Measurements from ENCODE around the gene SGMS2. TPM values are rescaled to one million over a fixed set of nuclear protein-coding genes. Genes with fewer than 3 reads are reported as not detected.

Gene SGMS2
- total and polyA plus RNA-seq, 4 donors = 7.3 to 41.7 (median 14.1) TPM

DNA sequence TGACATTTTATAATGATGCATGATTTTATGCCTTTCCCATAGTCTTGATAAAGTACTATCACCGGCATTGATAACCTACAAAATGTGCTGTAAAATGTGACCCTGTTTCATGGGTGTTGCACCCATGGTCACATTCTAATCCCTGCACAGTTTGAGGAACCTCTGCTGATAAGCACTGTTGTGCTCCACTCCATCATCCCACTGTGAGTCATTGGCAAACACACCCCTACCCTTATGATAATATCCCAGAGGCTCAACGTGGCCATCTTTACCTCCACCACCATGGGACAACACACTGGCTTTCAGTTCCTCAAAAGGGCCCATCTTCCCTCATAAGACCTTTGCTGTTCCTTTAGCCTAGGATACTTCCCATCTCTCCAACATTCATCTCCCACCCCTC, 32.0 kb upstream of the SGMS2 start:
- 73% methylated on average over 2 of the region's 2 CpGs for WGBS
- no peak overlapping the region for H3K9ac ChIP-seq (ENCODE audit: low read depth in 1 of 2, low read length in 2 of 2)
- H3K27me3 ChIP-seq (ENCODE audit: control insufficient read depth in 4 of 4, insufficient read depth in 4 of 4, low read length in 3 of 4) = peaks cover 0 to 2% (median 0%) of the 10 kb centered on the region in 4 donors
- no peak for TF ChIP-seq ATF3 (IDR thresholded peaks at IDR 0.05)
- no peak for TF ChIP-seq NR2F2 (IDR thresholded peaks at IDR 0.05)
- no peak for TF ChIP-seq FOXA1 (IDR thresholded peaks at IDR 0.05)
- no peak for TF ChIP-seq GABPA (IDR thresholded peaks at IDR 0.05 in 1 of 2, conservative IDR thresholded peaks at IDR 0.05 in 1 of 2)
- TF ChIP-seq HNF4G (IDR thresholded peaks at IDR 0.05) = no peak
- TF ChIP-seq EGR1 (IDR thresholded peaks at IDR 0.05; ENCODE audit: low read depth in 2 of 2) = no peak
- TF ChIP-seq, protein P1, sequence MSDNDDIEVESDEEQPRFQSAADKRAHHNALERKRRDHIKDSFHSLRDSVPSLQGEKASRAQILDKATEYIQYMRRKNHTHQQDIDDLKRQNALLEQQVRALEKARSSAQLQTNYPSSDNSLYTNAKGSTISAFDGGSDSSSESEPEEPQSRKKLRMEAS (IDR thresholded peaks at IDR 0.05) = no peak
- TF ChIP-seq FOXA2 (IDR thresholded peaks at IDR 0.05) = no peak
- TF ChIP-seq REST (IDR thresholded peaks at IDR 0.05) = no peak
- H3K4me3 ChIP-seq (ENCODE audit: low read depth in 1 of 3, low read length in 3 of 3) = no peak overlapping the region
- no peaks in the 10 kb centered on the region for H3K36me3 ChIP-seq (ENCODE audit: control insufficient read depth in 4 of 4, insufficient read depth in 3 of 4, low read depth in 1 of 4, low read length in 3 of 4)
- no peaks in the 10 kb centered on the region for H3K4me1 ChIP-seq (ENCODE audit: control insufficient read depth in 4 of 4, insufficient read depth in 4 of 4, low read length in 3 of 4)
- peaks cover 0 to 12% (median 6%) of the 10 kb centered on the region in 4 donors for H3K9me3 ChIP-seq (ENCODE audit: control insufficient read depth in 4 of 4, low read length in 3 of 4)
- H3K27ac ChIP-seq (ENCODE audit: low read depth in 1 of 2, low read length in 2 of 2) = no peak overlapping the region
- no peak for DNase-seq (ENCODE audit: low spot score)

DNA sequence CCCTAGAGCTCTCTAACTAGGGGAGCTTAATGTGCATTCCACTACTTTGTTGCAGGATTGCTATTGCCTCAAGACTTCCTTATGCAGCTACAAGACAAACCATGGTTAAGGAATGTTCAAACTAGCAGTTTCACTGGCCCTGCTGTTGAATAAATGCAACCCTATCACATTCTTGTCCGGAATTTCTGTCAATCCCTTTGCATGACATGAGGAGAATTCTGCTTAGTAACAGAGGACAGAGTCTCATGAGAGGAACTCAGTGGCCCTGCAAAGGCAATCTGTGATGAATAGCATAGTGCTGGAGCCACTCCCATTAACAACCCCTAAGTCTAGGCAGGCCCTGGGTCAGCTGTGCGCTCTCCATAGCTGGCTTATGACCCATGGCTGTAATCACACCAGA, 30.7 kb upstream of the SGMS2 start:
- DNase-seq (ENCODE audit: low spot score) = no peak
- no peak for TF ChIP-seq HNF4G (IDR thresholded peaks at IDR 0.05)
- TF ChIP-seq JUND (IDR thresholded peaks at IDR 0.05) = no peak
- no peak for TF ChIP-seq GABPA (IDR thresholded peaks at IDR 0.05 in 1 of 2, conservative IDR thresholded peaks at IDR 0.05 in 1 of 2)
- TF ChIP-seq RXRA (IDR thresholded peaks at IDR 0.05) = no peak
- TF ChIP-seq REST (IDR thresholded peaks at IDR 0.05) = no peak
- TF ChIP-seq, protein P1 (IDR thresholded peaks at IDR 0.05) = no peak
- no peak for TF ChIP-seq SP1 (IDR thresholded peaks at IDR 0.05)
- no peak for TF ChIP-seq FOXA2 (IDR thresholded peaks at IDR 0.05)
- TF ChIP-seq RAD21 (IDR thresholded peaks at IDR 0.05) = no peak
- Histone ChIP-seq H3K4me1 (ENCODE audit: control insufficient read depth in 4 of 4, insufficient read depth in 4 of 4, low read length in 3 of 4) (no peaks in the 10 kb centered on the region), H3K9me3 (ENCODE audit: control insufficient read depth in 4 of 4, low read length in 3 of 4) (no peaks in the 10 kb centered on the region), H3K9ac (ENCODE audit: low read depth in 1 of 2, low read length in 2 of 2) (no peak overlapping the region), H3K27ac (ENCODE audit: low read depth in 1 of 2, low read length in 2 of 2) (no peak overlapping the region), H3K36me3 (ENCODE audit: control insufficient read depth in 4 of 4, insufficient read depth in 3 of 4, low read depth in 1 of 4, low read length in 3 of 4) (no peaks in the 10 kb centered on the region), H3K27me3 (ENCODE audit: control insufficient read depth in 4 of 4, insufficient read depth in 4 of 4, low read length in 3 of 4) (peaks cover 0 to 2% (median 0%) of the 10 kb centered on the region in 4 donors), H3K4me3 (ENCODE audit: low read depth in 1 of 3, low read length in 3 of 3) (no peak overlapping the region)
- WGBS = 75% methylated on average over 2 of the region's 2 CpGs
